ENCODE results near the gene RPS15.

Gene RPS15

DNA sequence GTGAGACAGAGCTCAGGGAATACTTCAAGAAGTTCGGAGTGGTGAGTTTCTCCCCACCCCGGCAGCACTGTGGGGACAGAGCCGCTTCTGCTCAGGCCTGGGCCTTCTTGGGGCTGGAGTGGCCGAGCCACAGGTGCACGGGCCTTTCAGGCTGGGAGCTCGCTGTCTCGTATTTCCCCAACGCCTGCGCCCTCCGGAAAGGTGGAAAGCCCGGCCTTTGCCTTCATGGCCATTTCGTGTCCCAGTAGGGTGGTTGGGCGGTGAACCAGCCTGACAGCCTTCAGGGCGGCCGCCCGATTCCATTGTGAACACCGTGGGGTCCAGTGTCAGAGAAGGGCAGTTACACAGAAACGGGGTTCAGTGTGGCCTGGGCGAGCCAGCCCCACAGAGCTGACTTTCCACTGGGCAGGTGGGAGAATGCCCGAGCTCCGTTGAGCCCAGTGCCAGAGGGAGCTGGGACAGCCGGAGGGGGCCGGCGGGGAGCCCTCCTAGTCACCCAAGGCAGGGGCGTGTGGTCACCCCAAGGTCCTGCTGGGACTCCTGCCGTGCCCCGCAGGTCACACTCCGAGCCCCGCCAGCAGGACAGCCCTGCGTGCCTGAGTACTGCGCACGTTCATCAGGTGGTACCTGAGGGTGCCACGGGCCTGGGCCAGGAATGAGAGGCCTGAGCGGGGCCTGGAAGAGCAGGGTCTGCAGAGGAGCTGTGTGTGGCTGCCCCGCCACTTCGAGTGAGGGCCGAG lies 16.8 kb upstream of the RPS15 start:
- no peak overlapping the region for H3K4me3 ChIP-seq (replicated peaks; ENCODE audit: insufficient read depth, low read length)
- no peak overlapping the region for H3K27ac ChIP-seq (replicated peaks)
- H3K27me3 ChIP-seq (ENCODE audit: insufficient read depth, poor library complexity, severe bottlenecking) = no peaks in the 10 kb centered on the region
- DNase-seq (ENCODE audit: low read depth in 1 of 2, low spot score in 1 of 2) = no peak
- no peak for TF ChIP-seq GABPA (IDR thresholded peaks at IDR 0.05; ENCODE audit: low read depth)
- TF ChIP-seq SPI1 (IDR thresholded peaks at IDR 0.05; ENCODE audit: borderline replicate concordance, low read depth) = no peak
- TF ChIP-seq, protein P1, sequence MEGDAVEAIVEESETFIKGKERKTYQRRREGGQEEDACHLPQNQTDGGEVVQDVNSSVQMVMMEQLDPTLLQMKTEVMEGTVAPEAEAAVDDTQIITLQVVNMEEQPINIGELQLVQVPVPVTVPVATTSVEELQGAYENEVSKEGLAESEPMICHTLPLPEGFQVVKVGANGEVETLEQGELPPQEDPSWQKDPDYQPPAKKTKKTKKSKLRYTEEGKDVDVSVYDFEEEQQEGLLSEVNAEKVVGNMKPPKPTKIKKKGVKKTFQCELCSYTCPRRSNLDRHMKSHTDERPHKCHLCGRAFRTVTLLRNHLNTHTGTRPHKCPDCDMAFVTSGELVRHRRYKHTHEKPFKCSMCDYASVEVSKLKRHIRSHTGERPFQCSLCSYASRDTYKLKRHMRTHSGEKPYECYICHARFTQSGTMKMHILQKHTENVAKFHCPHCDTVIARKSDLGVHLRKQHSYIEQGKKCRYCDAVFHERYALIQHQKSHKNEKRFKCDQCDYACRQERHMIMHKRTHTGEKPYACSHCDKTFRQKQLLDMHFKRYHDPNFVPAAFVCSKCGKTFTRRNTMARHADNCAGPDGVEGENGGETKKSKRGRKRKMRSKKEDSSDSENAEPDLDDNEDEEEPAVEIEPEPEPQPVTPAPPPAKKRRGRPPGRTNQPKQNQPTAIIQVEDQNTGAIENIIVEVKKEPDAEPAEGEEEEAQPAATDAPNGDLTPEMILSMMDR (IDR thresholded peaks at IDR 0.05; ENCODE audit: insufficient read depth, low read length) = no peak
- TF ChIP-seq POLR2AphosphoS5 (IDR thresholded peaks at IDR 0.05; ENCODE audit: low read depth) = no peak
- TF ChIP-seq, protein P2, sequence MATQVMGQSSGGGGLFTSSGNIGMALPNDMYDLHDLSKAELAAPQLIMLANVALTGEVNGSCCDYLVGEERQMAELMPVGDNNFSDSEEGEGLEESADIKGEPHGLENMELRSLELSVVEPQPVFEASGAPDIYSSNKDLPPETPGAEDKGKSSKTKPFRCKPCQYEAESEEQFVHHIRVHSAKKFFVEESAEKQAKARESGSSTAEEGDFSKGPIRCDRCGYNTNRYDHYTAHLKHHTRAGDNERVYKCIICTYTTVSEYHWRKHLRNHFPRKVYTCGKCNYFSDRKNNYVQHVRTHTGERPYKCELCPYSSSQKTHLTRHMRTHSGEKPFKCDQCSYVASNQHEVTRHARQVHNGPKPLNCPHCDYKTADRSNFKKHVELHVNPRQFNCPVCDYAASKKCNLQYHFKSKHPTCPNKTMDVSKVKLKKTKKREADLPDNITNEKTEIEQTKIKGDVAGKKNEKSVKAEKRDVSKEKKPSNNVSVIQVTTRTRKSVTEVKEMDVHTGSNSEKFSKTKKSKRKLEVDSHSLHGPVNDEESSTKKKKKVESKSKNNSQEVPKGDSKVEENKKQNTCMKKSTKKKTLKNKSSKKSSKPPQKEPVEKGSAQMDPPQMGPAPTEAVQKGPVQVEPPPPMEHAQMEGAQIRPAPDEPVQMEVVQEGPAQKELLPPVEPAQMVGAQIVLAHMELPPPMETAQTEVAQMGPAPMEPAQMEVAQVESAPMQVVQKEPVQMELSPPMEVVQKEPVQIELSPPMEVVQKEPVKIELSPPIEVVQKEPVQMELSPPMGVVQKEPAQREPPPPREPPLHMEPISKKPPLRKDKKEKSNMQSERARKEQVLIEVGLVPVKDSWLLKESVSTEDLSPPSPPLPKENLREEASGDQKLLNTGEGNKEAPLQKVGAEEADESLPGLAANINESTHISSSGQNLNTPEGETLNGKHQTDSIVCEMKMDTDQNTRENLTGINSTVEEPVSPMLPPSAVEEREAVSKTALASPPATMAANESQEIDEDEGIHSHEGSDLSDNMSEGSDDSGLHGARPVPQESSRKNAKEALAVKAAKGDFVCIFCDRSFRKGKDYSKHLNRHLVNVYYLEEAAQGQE (IDR thresholded peaks at IDR 0.05; ENCODE audit: insufficient replicate concordance, low read depth) = no peak

DNA sequence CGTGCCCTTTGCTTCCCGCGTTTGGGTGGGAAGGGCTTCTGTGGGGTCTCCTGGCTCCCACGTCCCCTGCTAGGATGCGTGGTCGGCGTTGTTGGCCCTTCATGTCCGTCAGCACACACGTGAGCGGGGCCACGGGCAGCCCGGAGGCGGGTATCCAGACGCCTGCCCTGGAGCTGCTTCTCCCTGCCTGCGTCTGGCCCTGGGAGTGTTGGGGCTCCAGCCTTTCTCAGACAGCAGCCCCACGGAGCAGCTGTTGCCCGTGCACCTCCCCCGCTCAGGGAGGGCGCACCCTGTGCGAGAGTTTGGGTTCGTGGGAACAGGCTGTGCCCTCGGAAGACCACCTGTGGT lies 16.3 kb upstream of the RPS15 start:
- TF ChIP-seq POLR2AphosphoS5 (IDR thresholded peaks at IDR 0.05; ENCODE audit: low read depth) = no peak
- TF ChIP-seq GABPA (IDR thresholded peaks at IDR 0.05; ENCODE audit: low read depth) = no peak
- no peak for TF ChIP-seq SPI1 (IDR thresholded peaks at IDR 0.05; ENCODE audit: borderline replicate concordance, low read depth)
- TF ChIP-seq, protein P2 (IDR thresholded peaks at IDR 0.05; ENCODE audit: insufficient replicate concordance, low read depth) = no peak
- TF ChIP-seq, protein P1 (IDR thresholded peaks at IDR 0.05; ENCODE audit: insufficient read depth, low read length) = no peak
- DNase-seq (ENCODE audit: low read depth in 1 of 2, low spot score in 1 of 2) = no peak
- Histone ChIP-seq H3K4me3 (replicated peaks; ENCODE audit: insufficient read depth, low read length) (no peak overlapping the region), H3K27me3 (ENCODE audit: insufficient read depth, poor library complexity, severe bottlenecking) (no peaks in the 10 kb centered on the region), H3K27ac (replicated peaks) (no peak overlapping the region)

DNA sequence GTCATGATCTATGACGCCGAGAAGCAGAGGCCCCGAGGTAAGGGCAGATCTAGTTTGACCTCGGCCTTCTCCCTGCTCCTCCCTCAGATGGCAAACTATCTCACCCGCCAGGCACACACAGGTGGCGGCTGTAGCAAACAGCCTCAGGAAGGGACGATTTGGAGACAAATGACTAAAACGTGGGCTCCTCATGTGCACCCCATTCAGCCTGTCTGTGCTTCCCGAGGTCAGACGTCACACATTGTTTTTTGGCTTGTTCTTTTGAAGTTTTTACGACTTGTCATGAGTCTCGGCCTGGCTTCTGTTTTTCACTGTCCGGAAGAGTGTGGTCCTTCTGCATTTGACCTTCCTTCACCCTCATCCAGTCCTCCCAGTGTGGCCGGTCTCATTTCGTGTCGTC lies 15.8 kb upstream of the RPS15 start:
- no peak for DNase-seq (ENCODE audit: low read depth in 1 of 2, low spot score in 1 of 2)
- no peak overlapping the region for H3K27ac ChIP-seq (replicated peaks)
- no peak overlapping the region for H3K4me3 ChIP-seq (replicated peaks; ENCODE audit: insufficient read depth, low read length)
- TF ChIP-seq SPI1 (IDR thresholded peaks at IDR 0.05; ENCODE audit: borderline replicate concordance, low read depth) (no peak), POLR2AphosphoS5 (IDR thresholded peaks at IDR 0.05; ENCODE audit: low read depth) (no peak), GABPA (IDR thresholded peaks at IDR 0.05; ENCODE audit: low read depth) (no peak)
- TF ChIP-seq, protein P2 (IDR thresholded peaks at IDR 0.05; ENCODE audit: insufficient replicate concordance, low read depth) = no peak
- TF ChIP-seq, protein P1 (IDR thresholded peaks at IDR 0.05; ENCODE audit: insufficient read depth, low read length) = no peak
- no peaks in the 10 kb centered on the region for H3K27me3 ChIP-seq (ENCODE audit: insufficient read depth, poor library complexity, severe bottlenecking)

Data from HL-60 (cell line).